ENCODE measurements around the gene UGGT1.
A peak's percentile ranks its signal among the peaks of the same experiment; 100 is the strongest.

UGGT1 gene

GRCh38 chr2:128232965-128233789, 142.2 kb downstream of the UGGT1 start:
- Histone ChIP-seq H3K27ac (ENCODE audit: poor library complexity, severe bottlenecking) (no peak overlapping the region), H3K4me1 (ENCODE audit: insufficient read depth, poor library complexity, severe bottlenecking) (peaks cover 6% of the 10 kb centered on the region)
- peak; percentile 90 for TF ChIP-seq CTCF (IDR thresholded peaks at IDR 0.05; ENCODE audit: poor library complexity, severe bottlenecking)

GRCh38 chr2:128233790-128234395, 142.9 kb downstream of the UGGT1 start:
- DNase-seq (ENCODE audit: low spot score) (no peak), ATAC-seq (ENCODE audit: low read depth) (no peak)
- H3K4me1 ChIP-seq (ENCODE audit: insufficient read depth, poor library complexity, severe bottlenecking), result peaks cover 6% of the 10 kb centered on the region
- no peak overlapping the region for H3K27ac ChIP-seq (ENCODE audit: poor library complexity, severe bottlenecking)
- no peaks in the 10 kb centered on the region for H3K9me3 ChIP-seq (ENCODE audit: severe bottlenecking)
- H3K27me3 ChIP-seq (ENCODE audit: insufficient read depth, poor library complexity, severe bottlenecking), result no peaks in the 10 kb centered on the region
- no peaks in the 10 kb centered on the region for H3K36me3 ChIP-seq (ENCODE audit: low read depth)
- peak; percentile 63 for TF ChIP-seq CTCF (IDR thresholded peaks at IDR 0.05; ENCODE audit: poor library complexity, severe bottlenecking)
- peak overlapping the region; percentile 45 for H3K4me3 ChIP-seq (ENCODE audit: severe bottlenecking)

More at GRCh38 chr2:128232965-128233789, 142.2 kb downstream of the UGGT1 start:
- peak overlapping the region; percentile 45 for H3K4me3 ChIP-seq (ENCODE audit: severe bottlenecking)
- DNase-seq (ENCODE audit: low spot score) (peak; percentile 81), ATAC-seq (ENCODE audit: low read depth) (peak; percentile 86)
- no peaks in the 10 kb centered on the region for H3K27me3 ChIP-seq (ENCODE audit: insufficient read depth, poor library complexity, severe bottlenecking)
- H3K36me3 ChIP-seq (ENCODE audit: low read depth), result no peaks in the 10 kb centered on the region
- H3K9me3 ChIP-seq (ENCODE audit: severe bottlenecking), result no peaks in the 10 kb centered on the region

GRCh38 chr2:128234613-128235012, 143.6 kb downstream of the UGGT1 start:
- H3K36me3 ChIP-seq (ENCODE audit: low read depth), result no peaks in the 10 kb centered on the region

GRCh38 chr2:128235581-128235980, 144.6 kb downstream of the UGGT1 start:
- Histone ChIP-seq H3K36me3 (ENCODE audit: low read depth) (no peaks in the 10 kb centered on the region), H3K27me3 (ENCODE audit: insufficient read depth, poor library complexity, severe bottlenecking) (no peaks in the 10 kb centered on the region), H3K4me3 (ENCODE audit: severe bottlenecking) (no peak overlapping the region), H3K9me3 (ENCODE audit: severe bottlenecking) (no peaks in the 10 kb centered on the region), H3K27ac (ENCODE audit: poor library complexity, severe bottlenecking) (no peak overlapping the region), H3K4me1 (ENCODE audit: insufficient read depth, poor library complexity, severe bottlenecking) (peaks cover 6% of the 10 kb centered on the region)
- TF ChIP-seq CTCF (IDR thresholded peaks at IDR 0.05; ENCODE audit: poor library complexity, severe bottlenecking), result no peak
- ATAC-seq (ENCODE audit: low read depth) (no peak), DNase-seq (ENCODE audit: low spot score) (no peak)

More at GRCh38 chr2:128234613-128235012, 143.6 kb downstream of the UGGT1 start:
- Histone ChIP-seq H3K27ac (ENCODE audit: poor library complexity, severe bottlenecking) (no peak overlapping the region), H3K4me3 (ENCODE audit: severe bottlenecking) (no peak overlapping the region), H3K27me3 (ENCODE audit: insufficient read depth, poor library complexity, severe bottlenecking) (no peaks in the 10 kb centered on the region), H3K9me3 (ENCODE audit: severe bottlenecking) (no peaks in the 10 kb centered on the region), H3K4me1 (ENCODE audit: insufficient read depth, poor library complexity, severe bottlenecking) (peaks cover 6% of the 10 kb centered on the region)
- no peak for TF ChIP-seq CTCF (IDR thresholded peaks at IDR 0.05; ENCODE audit: poor library complexity, severe bottlenecking)
- ATAC-seq (ENCODE audit: low read depth) (no peak), DNase-seq (ENCODE audit: low spot score) (no peak)

Data from RWPE2 (cell line).